ENCODE measurements around the gene STRADA.

Gene STRADA

GRCh38 chr17:63703556-63704258 lies 37.9 kb downstream of the STRADA start:
- FAIRE-seq = no peak
- no peak for DNase-seq (ENCODE audit: extremely low spot score, insufficient read length, low read depth)

GRCh38 chr17:63703029-63703428 lies 38.6 kb downstream of the STRADA start:
- FAIRE-seq (no peak), DNase-seq (ENCODE audit: extremely low spot score, insufficient read length, low read depth) (no peak)

- FAIRE-seq (no peak), DNase-seq (ENCODE audit: extremely low spot score, insufficient read length, low read depth) (no peak)
Measured at GRCh38 chr17:63702721-63703015, 38.9 kb downstream of the STRADA start.

- FAIRE-seq (peak; percentile 86), DNase-seq (ENCODE audit: extremely low spot score, insufficient read length, low read depth) (no peak)
Measured at GRCh38 chr17:63701868-63702720, 39.5 kb downstream of the STRADA start.

- no peak for FAIRE-seq
Measured at GRCh38 chr17:63701456-63701820, 40.2 kb downstream of the STRADA start.

GRCh38 chr17:63700528-63701455 lies 40.8 kb downstream of the STRADA start:
- DNase-seq (ENCODE audit: extremely low spot score, insufficient read length, low read depth) (no peak), FAIRE-seq (no peak)

More at GRCh38 chr17:63701456-63701820, 40.2 kb downstream of the STRADA start:
- no peak for DNase-seq (ENCODE audit: extremely low spot score, insufficient read length, low read depth)

- FAIRE-seq (no peak), DNase-seq (ENCODE audit: extremely low spot score, insufficient read length, low read depth) (peak; percentile 50)
Measured at GRCh38 chr17:63699638-63700527, 41.7 kb downstream of the STRADA start, which contains the start of gene LIMD2. LIMD2 (minus strand) TSS chr17:63700125; CDS start chr17:63699298, 827 bp downstream.

- DNase-seq (ENCODE audit: extremely low spot score, insufficient read length, low read depth) (peak; percentile 65), FAIRE-seq (peak; percentile 93)
Measured at GRCh38 chr17:63698886-63699637, 42.5 kb downstream of the STRADA start.

- FAIRE-seq = no peak
- no peak for DNase-seq (ENCODE audit: extremely low spot score, insufficient read length, low read depth)
Measured at GRCh38 chr17:63698381-63698885, 43.2 kb downstream of the STRADA start.

- peak; percentile 97 for FAIRE-seq
Measured at GRCh38 chr17:63697341-63698286, 44.0 kb downstream of the STRADA start.

GRCh38 chr17:63696381-63696961 lies 45.1 kb downstream of the STRADA start:
- FAIRE-seq (peak; percentile 75), DNase-seq (ENCODE audit: extremely low spot score, insufficient read length, low read depth) (no peak)

More at GRCh38 chr17:63697341-63698286, 44.0 kb downstream of the STRADA start:
- DNase-seq (ENCODE audit: extremely low spot score, insufficient read length, low read depth) = no peak

GRCh38 chr17:63695889-63696288 lies 45.7 kb downstream of the STRADA start:
- no peak for DNase-seq (ENCODE audit: extremely low spot score, insufficient read length, low read depth)
- no peak for FAIRE-seq

- FAIRE-seq (no peak), DNase-seq (ENCODE audit: extremely low spot score, insufficient read length, low read depth) (no peak)
Measured at GRCh38 chr17:63694950-63695773, 46.4 kb downstream of the STRADA start.

GRCh38 chr17:63694229-63694949 lies 47.2 kb downstream of the STRADA start:
- FAIRE-seq (no peak), DNase-seq (ENCODE audit: extremely low spot score, insufficient read length, low read depth) (no peak)

GRCh38 chr17:63693411-63694113 lies 48.0 kb downstream of the STRADA start:
- DNase-seq (ENCODE audit: extremely low spot score, insufficient read length, low read depth) (no peak), FAIRE-seq (no peak)

Measured in GM18507 (cell line).